ENCODE measurements around the gene PCDHGA9.

DNA sequence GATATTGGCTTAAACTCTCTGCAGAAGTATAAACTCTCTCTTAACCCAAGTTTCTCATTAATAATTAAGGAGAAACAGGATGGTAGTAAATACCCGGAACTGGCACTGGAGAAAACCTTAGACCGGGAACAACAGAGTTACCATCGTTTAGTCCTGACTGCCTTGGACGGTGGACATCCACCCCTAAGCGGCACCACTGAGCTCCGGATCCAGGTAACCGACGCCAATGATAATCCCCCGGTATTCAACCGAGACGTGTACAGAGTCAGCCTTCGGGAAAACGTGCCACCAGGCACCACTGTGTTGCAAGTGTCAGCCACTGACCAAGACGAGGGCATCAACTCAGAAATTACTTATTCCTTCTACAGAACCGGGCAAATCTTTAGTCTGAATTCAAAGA, 4.0 kb upstream of the PCDHGA9 start:
- TF ChIP-seq CTCF (IDR thresholded peaks at IDR 0.05; ENCODE audit: low read length) (no peak), EZH2 (optimal IDR thresholded peaks at IDR 0.05; ENCODE audit: low read depth, low read length) (no peak)
